HS-27A (cell line): ENCODE results near the gene KAT7.

Experiments used
- DNase-seq: peaks from one replicate; pipeline ENCODE4 v3.0.0-alpha.2; 2012; ENCODE audit warnings: low read depth, missing footprints

KAT7 gene

GRCh38 chr17:49842846-49843245, 54.4 kb downstream of the KAT7 start:
- no peak for DNase-seq

- DNase-seq = no peak
Measured at GRCh38 chr17:49843774-49844350, 55.4 kb downstream of the KAT7 start.

- DNase-seq = no peak
Measured at GRCh38 chr17:49845321-49845720, 56.8 kb downstream of the KAT7 start.

- DNase-seq = no peak
Measured at GRCh38 chr17:49846938-49847712, 58.6 kb downstream of the KAT7 start.

GRCh38 chr17:49848019-49848473, 59.6 kb downstream of the KAT7 start, which contains the start of gene TAC4:
TAC4 (minus strand) TSS chr17:49848069; CDS start chr17:49848017, 52 bp downstream.
- DNase-seq = no peak

GRCh38 chr17:49848739-49849138, 60.3 kb downstream of the KAT7 start:
- no peak for DNase-seq

- no peak for DNase-seq
Measured at GRCh38 chr17:49850218-49850610, 61.7 kb downstream of the KAT7 start.

GRCh38 chr17:49850772-49851386, 62.4 kb downstream of the KAT7 start:
- DNase-seq = no peak

GRCh38 chr17:49851387-49852291, 63.2 kb downstream of the KAT7 start:
- DNase-seq = peak; percentile 20

- no peak for DNase-seq
Measured at GRCh38 chr17:49853470-49854015, 65.1 kb downstream of the KAT7 start.

- no peak for DNase-seq
Measured at GRCh38 chr17:49854126-49854525, 65.6 kb downstream of the KAT7 start.

GRCh38 chr17:49858796-49859195, 70.3 kb downstream of the KAT7 start:
- no peak for DNase-seq

- DNase-seq = no peak
Measured at GRCh38 chr17:49859991-49860953, 71.8 kb downstream of the KAT7 start.

- DNase-seq = peak; percentile 24
Measured at GRCh38 chr17:49861150-49861884, 72.8 kb downstream of the KAT7 start.

GRCh38 chr17:49862781-49863331, 74.4 kb downstream of the KAT7 start:
- DNase-seq = no peak

- DNase-seq = no peak
Measured at GRCh38 chr17:49866019-49866380, 77.5 kb downstream of the KAT7 start.

- DNase-seq = no peak
Measured at GRCh38 chr17:49866882-49867413, 78.5 kb downstream of the KAT7 start.

- DNase-seq = no peak
Measured at GRCh38 chr17:49869038-49869374, 80.5 kb downstream of the KAT7 start.

- DNase-seq = no peak
Measured at GRCh38 chr17:49870298-49870697, 81.8 kb downstream of the KAT7 start.
